ENCODE data around the gene USP24.

- TF ChIP-seq CTCF (IDR thresholded peaks at IDR 0.05; ENCODE audit: low read depth, low read length) (no peak), EZH2phosphoT487 (IDR thresholded peaks at IDR 0.05; ENCODE audit: low read depth) (no peak)
Observed at GRCh38 chr1:55252942-55253589, 37.9 kb upstream of the USP24 start.
